GM18861 (cell line): Measurements from ENCODE around the gene SLC34A3.
"Not testable (repeated sequence)": the region's sequence is repeated elsewhere in the genome, so short reads cannot be mapped to it uniquely, and the experiment has no call there.

Experiments used
- ATAC-seq: cut with Tn5 transposase; IDR thresholded peaks from one replicate; pipeline ENCODE4 v1.9.1; 2021; ENCODE audit not compliant: unreplicated experiment

Gene SLC34A3

GRCh38 chr9:137241490-137242268 lies 11.0 kb downstream of the SLC34A3 start:
- ATAC-seq = peak; percentile 1

DNA sequence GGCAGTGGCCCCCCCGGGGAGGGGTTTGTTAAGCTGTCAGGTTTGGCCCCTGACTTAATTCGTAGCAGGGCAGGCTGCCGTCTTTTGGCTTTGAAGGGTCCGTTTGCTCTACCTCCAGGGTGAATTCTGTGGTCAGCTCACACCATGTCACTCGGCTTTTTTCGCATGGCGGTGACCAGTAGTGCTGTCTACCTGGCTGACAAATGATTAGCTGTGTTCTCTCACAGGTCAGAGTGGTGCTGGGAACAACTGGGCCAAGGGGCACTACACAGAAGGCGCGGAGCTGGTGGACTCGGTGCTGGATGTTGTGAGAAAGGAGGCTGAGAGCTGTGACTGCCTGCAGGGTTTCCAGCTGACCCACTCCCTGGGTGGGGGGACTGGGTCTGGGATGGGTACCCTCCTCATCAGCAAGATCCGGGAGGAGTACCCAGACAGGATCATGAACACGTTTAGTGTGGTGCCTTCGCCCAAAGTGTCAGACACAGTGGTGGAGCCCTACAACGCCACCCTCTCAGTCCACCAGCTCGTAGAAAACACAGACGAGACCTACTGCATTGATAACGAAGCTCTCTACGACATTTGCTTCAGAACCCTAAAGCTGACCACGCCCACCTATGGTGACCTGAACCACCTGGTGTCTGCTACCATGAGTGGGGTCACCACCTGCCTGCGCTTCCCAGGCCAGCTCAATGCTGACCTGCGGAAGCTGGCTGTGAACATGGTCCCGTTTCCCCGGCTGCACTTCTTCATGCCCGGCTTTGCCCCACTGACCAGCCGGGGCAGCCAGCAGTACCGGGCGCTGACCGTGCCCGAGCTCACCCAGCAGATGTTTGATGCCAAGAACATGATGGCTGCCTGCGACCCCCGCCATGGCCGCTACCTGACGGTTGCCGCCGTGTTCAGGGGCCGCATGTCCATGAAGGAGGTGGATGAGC lies 11.8 kb downstream of the SLC34A3 start:
- no peak for ATAC-seq

- not testable (repeated sequence) for ATAC-seq
Observed at GRCh38 chr9:137243266-137243625, 12.5 kb downstream of the SLC34A3 start.

DNA sequence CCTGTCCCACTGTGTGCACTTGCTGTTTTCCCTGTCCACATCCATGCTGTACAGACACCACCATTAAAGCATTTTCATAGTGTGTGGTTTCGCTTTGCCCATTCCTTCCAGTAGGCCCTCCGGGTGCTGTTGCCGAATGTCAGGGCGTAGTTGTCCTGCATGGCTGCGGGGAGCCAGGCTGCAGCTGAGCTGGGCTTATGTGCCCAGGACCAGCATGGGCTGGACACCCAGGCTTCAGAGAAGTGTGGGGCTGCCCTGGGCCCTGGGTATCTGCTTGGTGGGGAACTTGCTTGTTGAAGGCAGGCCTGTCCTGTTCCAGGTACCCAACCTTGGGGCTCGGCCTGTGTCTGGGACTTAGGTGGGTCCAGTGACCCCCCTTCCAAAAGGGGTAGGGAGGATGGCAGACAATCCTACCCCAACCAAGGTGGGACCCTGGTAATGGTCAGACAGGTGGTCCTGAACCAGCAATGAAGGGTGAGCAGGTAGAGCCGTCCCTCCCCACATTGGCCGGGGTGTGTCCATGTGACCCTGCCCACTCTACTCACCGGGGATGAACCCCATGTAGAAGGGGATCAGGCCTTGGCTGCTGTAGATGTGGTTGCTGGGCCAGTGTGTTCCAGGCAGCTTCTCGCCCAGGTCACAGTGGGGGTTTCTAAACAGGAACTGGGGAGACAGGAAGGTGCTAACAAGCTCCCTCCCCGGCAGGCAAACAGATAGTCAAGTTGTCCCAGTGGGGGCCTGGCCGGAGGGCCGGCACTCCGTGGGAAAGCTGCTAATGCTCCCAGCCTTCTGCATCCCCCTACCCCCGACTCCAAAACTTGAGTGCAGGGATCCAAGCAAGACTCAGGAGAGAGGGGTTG lies 13.2 kb downstream of the SLC34A3 start:
- no peak for ATAC-seq

- no peak for ATAC-seq
Observed at GRCh38 chr9:137244486-137245449, 14.1 kb downstream of the SLC34A3 start.

DNA sequence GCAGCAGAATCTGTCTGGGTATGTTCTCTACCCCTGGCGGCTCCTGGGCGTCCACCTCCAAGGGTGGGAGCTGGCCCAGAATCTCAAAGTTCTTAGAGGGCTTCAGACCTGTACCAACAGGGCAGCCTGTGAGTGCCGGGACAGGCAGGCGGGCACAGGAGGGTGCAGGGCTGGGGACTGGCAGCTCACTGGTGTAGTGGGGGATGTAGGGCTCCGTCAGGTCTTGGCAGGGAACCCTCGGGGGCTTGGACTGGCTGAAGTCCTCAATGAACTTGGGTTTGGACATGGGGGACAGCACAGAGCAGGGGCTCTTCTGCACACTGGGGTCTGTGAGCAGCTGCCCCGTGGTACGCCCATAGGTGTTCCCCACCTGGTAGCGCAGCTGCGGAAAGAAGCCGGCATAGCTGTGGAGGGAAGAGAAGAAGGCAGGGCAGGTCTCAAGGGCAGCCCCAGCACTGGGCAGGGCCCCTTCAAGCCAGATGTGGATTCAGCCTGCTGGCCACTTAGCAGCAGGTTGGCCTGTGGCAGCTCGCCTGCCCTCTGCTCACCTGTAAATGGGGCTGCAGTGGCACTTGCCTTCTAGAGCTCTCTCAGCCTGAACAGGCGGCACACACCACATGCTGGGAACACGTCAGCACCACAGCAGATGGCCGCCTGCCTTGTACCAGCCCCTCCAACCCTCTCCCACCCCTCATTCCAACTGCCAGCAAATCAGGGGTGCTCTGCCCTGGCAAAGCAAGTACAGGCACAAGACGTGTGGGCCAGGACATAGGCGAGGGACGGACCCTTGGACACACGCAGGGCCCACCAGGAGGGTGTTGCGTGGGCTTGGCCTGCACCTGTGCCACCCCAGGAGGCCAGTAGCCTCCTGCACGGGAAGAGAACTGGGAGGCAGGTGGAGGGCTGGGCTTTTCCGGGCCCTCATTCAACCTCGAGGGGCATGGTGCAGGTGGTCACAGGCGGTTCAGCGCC lies 15.0 kb downstream of the SLC34A3 start:
- ATAC-seq = no peak

GRCh38 chr9:137247135-137247915 lies 16.6 kb downstream of the SLC34A3 start:
- no peak for ATAC-seq

DNA sequence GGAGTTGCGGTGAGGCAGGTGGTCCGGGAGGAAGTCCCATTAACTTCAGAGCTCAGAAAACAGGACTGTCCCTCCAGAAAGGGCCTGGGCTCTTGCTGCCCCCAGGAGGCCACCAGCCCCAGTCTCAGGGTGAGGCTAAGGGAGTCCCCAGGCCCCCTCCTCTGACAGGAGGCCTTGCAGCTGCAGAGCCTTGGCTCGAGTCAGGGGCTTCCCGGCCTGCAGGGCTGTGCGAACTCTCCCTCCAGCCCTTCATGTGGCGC lies 17.1 kb downstream of the SLC34A3 start:
- no peak for ATAC-seq

DNA sequence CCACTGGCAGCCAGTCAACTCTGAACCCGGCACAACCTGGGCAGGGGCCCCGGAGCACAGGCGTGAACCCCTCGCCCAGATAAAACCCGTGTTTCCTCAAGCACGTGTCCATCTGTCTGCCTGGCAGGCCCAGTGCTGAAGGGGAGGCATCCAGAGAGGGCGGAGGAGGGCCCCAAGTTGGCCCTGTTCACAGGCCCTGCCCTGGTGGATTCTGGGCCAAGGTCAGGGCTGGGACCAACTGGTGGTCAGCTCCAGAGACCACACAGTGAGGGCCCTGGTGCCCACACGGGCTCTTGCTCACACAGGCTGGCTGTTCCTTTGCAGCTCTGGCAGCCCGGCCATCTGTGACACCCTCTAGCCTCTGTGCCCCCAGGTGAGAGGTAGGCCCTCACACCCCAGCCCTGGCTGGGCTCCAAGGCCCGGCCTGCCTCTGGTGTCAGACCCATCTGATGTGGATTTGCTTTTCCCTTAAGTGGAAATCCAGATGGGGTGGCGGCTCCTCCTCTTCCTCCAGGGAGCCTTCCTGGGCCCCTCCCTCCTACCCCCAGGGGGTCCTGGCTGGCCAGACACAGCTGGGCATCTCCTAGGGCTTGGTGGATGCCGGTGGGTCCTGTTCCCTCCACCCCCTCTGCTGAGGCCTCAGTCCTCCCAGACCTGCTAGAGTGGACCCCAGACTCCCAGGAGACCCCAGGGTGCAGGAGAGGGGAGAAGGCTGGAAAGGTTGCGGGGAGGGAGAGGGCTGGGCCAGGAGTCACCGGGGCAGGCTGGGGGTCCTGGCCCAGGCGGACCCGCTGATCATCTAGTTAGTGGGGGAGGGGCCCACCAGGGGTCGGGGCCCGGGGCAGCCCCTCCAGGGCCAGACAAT lies 19.9 kb downstream of the SLC34A3 start:
- ATAC-seq = no peak

DNA sequence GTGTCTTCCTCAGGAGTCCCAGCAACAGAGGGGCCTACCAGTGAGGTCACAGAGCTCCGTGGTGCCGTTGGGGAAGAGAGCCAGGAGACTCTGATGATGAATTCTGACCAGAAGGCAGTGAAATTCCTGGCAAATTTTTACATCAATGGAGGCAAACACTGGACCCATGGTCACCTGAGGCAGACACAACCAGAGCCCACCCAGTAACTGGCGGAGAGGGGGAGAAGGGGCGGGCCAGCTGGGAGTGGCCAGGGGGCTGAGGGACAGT lies 20.4 kb downstream of the SLC34A3 start, which contains the start of gene STPG3:
STPG3 (plus strand) TSS at position 93 of the 268 bp plus-strand sequence; CDS start at position 94, 1 bp downstream.
- ATAC-seq = no peak

DNA sequence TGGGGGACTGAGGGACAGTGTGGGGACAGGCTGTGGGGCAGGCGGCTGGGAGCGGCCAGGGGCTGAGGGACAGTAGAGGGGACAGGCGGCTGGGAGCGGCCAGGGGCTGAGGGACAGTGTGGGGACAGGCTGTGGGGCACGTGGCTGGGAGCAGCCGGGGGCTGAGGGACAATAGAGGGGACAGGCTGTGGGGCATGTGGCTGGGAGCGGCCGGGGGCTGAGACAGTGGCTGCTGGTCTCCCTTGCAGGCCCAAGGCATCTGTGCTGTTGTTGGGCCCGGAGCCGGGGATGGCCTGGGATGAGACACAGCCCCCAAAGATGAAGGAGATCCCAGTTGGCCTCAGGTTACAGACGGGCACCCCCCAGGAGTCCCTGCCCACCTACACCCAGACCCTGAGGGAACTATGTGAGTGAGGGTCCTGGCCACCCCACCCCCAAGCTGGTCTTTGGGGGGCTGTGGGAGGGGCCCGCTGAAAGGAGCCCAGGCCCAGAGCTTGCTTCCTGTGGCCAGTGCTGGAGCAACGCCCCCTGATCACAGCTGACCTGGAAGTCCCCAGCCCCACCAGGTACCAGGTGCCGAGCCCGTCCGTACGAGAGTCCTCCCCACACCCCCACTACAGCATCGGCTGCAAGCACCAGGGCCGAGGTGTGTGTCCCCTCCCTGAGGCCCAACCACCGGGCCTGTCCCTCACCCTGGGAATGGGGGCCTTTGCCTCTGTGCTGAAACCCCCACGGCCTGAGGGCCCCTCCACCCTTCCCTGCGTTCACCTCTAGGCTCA lies 21.0 kb downstream of the SLC34A3 start:
- ATAC-seq = no peak

- ATAC-seq = no peak
Observed at GRCh38 chr9:137252555-137253506, 22.1 kb downstream of the SLC34A3 start.

DNA sequence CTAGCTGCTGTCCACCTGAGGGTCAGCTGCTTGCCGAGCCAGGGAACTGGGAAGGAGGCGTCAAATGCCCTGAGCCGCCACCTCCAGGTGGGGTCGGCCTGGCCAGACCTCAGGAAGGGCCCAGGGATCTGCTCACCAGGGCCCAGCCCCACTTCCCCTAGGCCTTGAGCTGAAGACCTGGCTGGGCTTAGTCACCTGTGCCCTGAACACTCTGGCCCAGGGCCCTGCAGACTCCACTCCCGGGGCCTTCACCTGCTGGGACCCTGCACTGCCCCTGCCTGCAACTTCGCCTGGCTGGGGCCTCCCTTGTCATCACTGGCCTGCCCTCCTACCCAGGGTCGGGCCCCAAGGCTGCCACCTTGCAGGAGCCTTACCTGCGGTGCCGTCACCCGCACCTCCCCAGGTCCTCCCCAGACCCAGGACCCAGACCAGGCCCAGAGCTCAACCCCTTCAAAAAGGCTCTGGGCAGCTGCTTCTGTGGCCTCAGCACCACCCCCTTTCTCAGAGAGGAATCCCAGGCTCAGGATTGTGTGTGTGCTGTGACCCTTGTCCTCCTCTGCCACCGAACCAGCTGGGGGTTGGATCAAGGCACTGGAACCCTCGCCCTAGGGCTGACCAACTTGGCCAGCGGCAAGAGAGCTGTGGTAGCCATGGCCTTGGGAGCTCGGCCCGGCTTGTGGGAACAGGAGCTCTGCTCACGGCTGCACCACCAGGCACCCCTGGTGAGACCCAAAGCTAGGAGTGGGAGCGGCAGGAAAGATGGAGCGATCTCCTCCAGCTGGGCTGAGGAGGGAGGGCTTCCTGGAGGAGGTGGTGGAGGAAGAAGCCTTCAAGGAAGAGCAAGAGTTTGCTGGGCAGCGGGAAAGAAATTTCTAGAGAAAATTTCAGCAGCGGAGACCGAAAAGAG lies 23.3 kb downstream of the SLC34A3 start:
- ATAC-seq = no peak

DNA sequence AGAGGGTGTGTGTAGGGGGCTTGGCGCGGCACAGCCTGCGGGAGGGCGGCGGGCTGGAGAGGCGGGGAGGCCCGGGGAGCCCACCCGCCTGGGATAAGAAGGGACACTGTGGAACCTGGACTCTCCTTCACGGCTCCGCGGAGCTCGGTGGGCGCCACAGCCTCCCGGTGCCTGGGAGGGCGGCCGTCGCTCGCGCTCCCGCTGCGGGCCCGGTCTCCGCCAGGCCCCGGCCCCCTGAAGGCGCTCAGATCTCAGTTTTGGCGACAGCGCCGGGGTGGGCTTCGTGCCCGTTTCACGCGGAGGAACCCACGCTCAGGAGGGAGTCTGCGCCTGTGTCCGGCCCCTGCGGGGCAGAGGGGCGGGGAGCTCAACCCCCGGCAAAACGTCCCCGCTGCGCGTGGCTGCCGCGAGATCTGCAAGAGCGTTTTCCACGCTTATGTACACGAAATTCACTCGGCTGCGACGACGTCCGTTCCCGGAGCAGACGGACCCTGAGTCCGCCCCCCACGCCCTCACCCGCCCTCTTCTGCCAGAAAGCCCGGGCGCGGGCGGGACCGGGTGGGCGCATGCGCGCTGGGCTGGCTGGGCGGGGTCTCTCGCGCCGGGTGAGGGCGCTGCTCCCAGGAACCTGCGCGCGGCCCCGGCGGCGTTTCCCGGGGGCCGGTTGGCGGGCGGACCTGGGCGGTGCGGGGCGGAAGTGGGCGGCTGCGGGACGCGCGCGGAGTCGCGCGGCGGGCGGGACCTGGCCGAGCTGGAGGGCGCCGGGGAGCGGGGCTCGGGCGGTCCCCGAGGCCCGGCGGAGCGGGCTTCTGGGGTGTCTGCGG lies 24.1 kb downstream of the SLC34A3 start, which contains the start of gene NELFB:
NELFB (plus strand) TSS at position 704 of the 824 bp plus-strand sequence.
- ATAC-seq = peak; percentile 60
